Measurements from ENCODE around the gene ATP12A. TPM values are rescaled to one million over a fixed set of nuclear protein-coding genes. Genes with fewer than 3 reads are reported as not detected.

The ATP12A gene
- total RNA-seq, 1 donor from 2014 or later = not detected

Other genes starting within 250 kb of the ATP12A start
- gene PARP4, start 167.6 kb upstream of the ATP12A start, total RNA-seq = 147 TPM
- not detected for gene RNF17, start 83.8 kb downstream of the ATP12A start, total RNA-seq